HUDEP-2 (cell line): ENCODE data around the gene CLEC3B.
A peak's percentile ranks its signal among the peaks of the same experiment; 100 is the strongest.

ENCODE experiments used
- DNase-seq, 76 experiments: peaks; one replicate each; lab custom pipeline; 2025; ENCODE audit not compliant: unreplicated experiment in 76 of 76; lab: John Stamatoyannopoulos, UW

CLEC3B gene

DNA sequence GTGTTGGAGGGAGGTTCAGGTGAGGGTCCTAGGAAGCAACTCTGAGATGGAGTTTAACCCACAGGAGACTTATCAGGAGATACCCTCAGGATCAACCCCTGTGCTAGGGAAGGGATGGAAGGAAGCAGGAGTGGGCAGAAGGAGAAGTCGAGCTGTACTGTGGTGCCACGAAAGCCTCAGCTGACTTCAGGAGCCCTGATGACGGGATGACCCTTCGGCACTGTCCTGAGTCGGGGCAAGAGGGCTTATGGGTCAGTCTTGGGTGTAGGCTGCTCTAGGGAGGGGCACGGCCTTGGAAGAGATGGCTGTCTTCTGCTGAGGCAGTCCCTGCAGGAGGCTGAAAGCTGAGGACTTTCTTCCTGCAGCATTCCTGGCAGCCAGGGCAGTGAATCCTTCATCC lies 7.7 kb downstream of the CLEC3B start:
- no peak for DNase-seq

- peak in 3 of 76 experiments; percentile 13 to 31 (median 24) for DNase-seq
These were observed 8.6 kb downstream of the CLEC3B start for GRCh38 chr3:45034612-45035252.

- no peak for DNase-seq
These were observed 9.6 kb downstream of the CLEC3B start for GRCh38 chr3:45035441-45036301.

DNA sequence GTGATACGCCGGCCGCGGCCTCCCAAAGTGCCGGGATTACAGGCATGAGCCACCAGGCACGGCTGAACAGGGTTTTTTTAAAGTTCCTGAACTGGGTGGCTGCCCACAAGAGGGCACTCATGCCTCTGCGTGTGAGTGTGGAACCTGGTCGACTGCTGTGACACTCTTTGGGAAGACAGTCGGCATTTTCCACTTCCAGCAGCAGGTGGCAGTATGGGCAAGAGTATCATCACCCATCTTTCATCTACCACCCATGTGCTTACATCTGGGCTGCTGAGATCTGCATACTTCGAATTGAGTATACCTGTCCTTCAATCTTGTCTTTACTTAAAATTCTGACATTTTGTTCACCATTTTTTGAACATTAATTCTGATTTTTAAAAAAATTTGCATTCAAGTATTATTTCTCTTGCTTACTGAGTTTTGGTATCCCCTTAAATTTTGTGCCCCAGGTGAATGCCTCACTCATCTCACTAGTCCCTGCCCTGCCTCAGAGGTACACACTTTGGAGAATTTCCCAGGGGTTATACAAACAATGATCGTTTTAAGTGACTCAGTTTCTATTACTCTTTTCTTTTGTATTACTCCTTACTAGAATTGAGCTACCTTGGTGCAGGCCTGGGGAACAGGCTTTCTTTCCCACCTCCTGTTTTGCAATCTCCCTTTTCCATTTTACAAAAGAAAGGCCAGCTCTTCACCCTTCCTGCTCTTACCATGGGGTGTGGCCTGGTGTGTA lies 11.8 kb downstream of the CLEC3B start:
- peak in 74 of 76 experiments; percentile 3 to 94 (median 81) for DNase-seq

DNA sequence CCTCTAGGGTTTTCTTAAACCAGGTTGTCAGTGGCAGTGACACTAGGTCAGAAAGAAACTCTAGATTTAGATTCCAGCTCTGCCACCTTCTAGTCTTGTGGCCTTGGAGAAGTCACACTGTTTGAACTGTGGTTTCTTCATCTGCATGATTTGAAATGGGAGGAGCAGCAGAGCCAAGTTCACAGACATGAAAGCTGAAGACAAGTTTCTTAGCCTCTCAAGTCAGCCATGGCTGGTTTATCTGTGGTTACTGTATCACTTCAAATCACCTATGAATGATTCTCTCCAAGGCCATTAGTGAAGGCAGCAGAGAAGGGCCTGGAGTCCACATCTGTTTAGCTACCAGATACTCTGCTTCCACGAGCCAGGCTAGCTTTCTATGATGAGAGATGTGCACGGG lies 15.6 kb downstream of the CLEC3B start:
- no peak for DNase-seq

DNA sequence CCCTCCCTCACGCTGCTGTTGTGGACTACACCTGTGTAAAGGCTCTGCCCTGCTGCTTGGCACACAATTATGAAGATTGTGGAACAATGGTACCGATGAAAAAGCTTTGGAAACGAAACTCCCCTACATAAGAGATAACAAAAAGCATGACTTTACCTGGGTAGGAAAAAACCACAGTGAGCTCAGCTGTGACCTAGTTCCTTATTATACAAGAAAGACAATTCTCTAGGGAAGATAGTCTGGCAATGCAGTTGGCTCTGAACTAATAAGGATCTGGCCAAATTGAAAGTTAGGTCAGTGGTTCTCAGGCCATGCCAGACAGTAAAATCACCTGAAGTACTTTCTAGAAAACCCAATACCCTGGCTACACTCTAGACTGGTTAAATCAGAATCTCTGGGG lies 16.1 kb downstream of the CLEC3B start:
- DNase-seq: no peak

- DNase-seq: no peak
These were observed 17.7 kb downstream of the CLEC3B start for GRCh38 chr3:45043728-45044299.

DNA sequence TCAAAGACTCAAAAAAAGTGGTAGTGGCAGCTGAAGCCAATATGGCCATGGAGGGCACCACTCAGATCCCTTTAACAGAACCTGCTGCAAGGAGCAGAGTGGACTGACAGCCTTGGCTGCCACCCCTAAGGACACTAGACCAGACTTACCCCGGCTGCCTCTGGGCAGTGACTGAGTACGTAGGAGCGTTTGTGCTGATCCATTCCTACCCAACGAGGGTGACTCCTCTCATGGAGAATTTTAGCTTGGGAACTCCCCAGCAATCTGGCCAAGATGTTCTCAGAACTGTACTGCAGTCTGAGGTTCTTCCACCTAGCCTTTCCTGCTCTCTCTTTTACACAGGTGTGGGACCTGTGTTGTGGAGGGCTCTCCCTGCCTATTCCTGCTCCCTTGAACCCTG lies 22.1 kb downstream of the CLEC3B start:
- DNase-seq: no peak

- DNase-seq: no peak
These were observed 23.7 kb downstream of the CLEC3B start for GRCh38 chr3:45049807-45050206.

DNA sequence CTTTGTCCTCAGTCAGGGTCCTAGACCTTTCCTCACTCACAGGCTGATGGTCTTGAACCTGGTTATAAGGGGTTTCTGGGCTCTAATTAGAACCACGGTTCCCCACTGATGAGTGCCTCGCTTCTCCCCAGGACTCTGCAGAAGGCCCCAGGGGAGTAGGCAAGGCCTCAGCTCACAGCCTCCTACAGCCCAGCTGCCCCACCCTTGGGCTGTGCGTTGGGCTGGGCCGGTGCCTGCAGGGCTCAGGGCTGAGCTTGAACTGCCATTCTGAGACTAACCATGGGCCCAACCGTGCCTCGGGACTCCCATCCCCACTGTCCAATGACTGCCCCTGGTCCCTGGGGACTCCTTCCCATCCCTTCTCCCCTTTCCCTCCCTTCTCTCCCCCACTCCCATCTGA lies 25.6 kb downstream of the CLEC3B start:
- peak in 11 of 76 experiments; percentile 5 to 31 (median 9) for DNase-seq

GRCh38 chr3:45053805-45054195 lies 27.7 kb downstream of the CLEC3B start:
- DNase-seq: peak in 15 of 76 experiments; percentile 6 to 38 (median 15)

DNA sequence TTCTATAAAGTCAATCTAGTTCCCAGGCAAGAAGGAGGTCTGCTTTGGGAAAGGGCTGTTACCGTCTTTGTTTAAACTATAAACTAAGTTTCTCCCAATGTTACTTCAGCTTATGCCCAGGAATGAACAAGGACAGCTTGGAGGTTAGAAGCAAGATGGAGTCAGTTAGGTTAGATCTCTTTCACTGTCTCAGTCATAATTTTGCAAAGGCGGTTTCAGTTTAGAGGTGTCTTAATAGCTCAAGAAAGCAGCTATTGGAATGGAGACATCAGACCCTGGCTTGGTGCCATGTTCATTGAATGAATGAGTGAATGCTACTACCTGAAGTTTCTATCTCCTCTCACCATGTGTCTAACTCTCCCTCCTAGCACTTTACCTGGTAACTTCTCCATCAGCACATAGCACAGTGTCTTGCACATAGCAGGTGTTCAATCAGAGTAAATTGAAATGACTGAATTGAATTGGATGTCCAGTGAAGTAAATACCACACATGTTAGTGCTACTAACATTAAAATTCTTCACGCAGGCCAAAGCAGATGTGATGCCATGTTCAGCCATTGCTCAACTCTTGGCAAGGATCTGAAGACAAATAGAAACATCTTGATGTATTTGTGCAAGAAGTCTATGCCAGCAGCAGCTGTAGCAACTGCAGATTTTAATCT lies 28.2 kb downstream of the CLEC3B start:
- DNase-seq: no peak

GRCh38 chr3:45055032-45055410 lies 28.9 kb downstream of the CLEC3B start:
- DNase-seq: no peak

DNA sequence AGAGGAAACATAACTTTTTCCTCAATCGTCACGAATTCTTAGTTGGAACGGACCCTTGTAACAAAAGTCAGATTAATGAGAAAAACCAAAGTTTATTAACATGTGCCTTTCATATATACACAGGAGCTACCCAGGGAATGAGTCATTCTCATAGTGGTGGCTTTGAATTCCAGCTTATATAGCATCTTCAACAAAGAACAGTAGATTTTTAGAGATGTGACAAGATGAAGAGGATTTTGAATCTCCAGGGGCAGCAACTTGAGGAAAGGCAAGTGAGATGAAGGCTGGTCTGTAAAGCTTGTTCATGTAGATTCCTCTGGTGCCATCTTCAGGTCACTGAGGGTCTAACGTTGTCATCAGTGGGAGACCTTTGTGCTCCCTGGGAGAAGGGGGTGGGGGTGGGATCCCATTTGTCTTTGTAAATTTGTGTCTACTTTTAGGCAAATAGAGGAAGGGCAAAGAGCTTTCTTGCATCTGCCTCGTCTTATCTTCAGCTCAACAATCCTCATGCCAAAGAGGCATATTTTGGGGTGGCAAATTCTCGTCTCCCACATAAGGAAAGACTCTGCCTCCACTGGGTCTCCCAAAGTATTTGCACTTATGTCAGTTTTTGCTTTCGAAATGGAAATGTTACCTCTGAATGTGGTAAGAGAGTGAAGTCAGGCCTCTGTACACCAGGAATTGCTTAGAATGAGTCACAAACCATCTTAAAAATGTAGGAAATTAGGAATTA lies 29.5 kb downstream of the CLEC3B start:
- DNase-seq: peak in 23 of 76 experiments; percentile 1 to 49 (median 22)

- no peak for DNase-seq
These were observed 30.7 kb downstream of the CLEC3B start for GRCh38 chr3:45056608-45057301.

DNA sequence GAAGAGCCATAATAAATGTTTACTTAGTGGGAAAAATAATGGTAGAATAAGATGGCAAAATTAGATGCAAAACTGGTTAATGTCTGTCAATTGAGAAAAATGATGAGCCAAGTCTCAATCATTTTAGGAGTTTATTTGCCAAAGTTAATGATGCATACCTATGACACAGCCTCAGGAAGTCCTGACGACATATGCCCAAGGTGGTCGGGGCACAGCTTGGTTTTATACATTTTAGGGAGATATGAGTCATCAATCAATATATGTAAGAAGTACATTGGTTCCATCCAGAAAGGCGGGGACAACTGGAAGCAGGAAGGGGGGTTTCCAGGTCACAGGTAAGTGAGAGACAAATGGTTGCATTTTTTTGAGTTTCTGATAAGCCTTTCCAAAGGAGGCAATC lies 31.5 kb downstream of the CLEC3B start:
- DNase-seq: no peak

- no peak for DNase-seq
These were observed 33.0 kb downstream of the CLEC3B start for GRCh38 chr3:45059132-45059531.

- DNase-seq: no peak
These were observed 34.2 kb downstream of the CLEC3B start for GRCh38 chr3:45060165-45060892.

DNA sequence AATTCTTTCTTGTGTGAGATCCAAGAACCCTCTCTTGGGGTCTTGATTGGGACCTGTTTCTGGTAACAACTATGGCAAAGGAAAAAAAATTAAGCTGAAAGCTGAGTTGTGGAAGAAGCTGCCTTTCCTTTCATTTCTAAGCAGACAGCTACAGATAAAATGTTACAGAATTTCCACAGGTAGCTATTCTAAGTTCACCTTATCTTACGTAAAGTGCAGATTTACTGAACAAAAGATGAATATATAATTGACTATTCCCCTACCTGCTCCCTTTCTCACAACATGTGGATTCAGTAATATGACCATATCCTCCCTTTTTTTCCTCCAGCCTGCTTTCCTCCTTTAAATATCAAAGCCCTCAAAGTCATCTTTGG lies 36.6 kb downstream of the CLEC3B start:
- DNase-seq: no peak
